Posterior cingulate gyrus (tissue), 11 donors: ENCODE measurements around the gene RAB10.

Experiments
- DNase-seq, 10 donors: peaks; one replicate each; pipeline versions ENCODE4 v3.0.0 to v3.0.0-alpha.2; 2020 to 2021; ENCODE audit warnings: mixed read lengths in 3 of 10
- intact Hi-C: fragments of 100-400 bp; cut with DNase I; formaldehyde crosslinking; loops from one replicate; pipeline ENCODE4 v1.15.1; 2023

RAB10 gene

DNA sequence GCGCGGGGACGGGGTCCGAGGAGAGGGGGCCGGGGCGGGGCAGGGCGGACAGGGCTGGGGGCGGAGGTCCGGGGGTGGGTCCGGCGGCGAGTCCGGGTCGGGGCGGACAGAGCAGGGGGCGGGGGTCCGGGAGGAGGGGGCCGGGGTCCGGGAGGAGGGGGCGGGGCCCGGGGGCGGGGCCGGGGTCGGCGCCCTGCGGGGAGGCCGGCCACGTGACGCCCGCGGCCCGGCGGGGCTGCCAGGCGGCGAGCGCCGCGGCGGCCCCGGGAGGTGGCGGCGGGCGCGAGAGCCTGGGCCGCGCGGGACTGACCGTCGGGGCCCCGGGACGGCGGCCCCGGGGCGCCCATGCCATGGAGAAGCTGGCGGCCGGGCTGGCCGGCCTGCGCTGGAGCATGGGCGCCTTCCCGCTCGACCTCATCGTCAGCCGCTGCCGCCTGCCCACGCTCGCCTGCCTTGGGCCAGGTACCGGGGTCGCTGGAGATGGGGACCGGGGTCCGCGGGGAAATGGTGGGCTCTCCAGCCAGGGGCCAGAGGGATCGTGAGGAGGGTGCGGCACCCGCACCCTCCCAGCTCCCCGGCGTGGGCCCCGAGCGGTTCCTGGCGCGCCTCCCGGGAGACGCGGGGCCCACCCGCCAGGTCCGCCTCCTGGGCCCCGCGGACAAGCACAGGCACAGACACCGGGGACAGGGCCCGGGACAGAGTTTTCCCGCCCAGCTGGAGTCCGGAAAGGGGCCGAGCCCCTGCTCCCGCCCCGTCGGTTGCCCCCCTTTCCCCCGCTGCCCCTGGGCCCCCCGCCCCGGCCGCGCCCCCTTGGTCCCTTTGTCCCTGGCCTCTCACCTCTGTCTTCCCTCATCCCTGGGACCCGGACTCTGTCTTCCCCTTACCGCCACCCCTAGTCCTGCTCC is 139.2 kb downstream of the RAB10 start, which contains the start of gene GAREM2:
Gene GAREM2 (plus strand): TSS at position 218 of the 905 bp plus-strand sequence. CDS start 133 bp downstream, at position 351.
- intact Hi-C loops: no loop called here

DNA sequence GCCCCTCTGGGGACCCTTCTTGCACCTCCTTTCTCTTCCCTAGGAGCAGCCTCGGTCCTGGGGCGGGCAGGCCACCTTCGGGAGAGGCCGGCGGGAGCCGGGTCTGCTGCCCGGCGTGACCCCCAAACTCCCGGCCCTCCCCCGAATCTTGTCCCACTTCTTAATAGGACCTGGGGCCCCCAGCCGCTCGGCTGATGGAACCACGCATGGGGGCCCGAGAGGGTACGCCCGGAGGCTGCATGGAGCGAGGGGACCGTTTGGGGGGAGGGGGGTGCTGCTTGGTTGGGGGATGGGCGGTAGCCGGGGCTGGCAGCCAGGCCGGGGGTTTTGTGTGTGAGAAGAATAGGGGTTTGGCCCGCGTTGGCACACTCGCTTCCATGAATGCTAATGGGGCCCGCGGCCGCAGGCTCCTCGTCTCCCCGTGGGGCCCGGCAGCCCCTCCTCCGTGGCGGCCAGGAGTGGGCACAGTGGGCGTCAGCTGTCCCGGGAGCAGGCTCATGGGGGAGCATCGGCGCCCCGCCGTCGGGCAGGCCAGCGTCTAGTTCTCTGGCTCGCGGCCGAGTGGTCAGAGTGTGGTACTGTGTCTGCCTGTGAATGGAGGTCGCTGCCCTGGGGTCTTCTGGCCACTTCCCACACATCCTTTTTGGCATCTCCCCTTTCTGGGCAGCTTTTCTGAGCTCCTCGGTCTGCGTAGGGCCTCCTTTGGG is 140.0 kb downstream of the RAB10 start:
- peak in 8 of 10 donors; percentile 36 to 88 (median 51) for DNase-seq
- intact Hi-C loops: no loop called here

More for the DNA sequence above, 139.2 kb downstream of the RAB10 start, which contains the start of gene GAREM2:
- DNase-seq: peak in 1 of 10 donors; percentile 78

DNA sequence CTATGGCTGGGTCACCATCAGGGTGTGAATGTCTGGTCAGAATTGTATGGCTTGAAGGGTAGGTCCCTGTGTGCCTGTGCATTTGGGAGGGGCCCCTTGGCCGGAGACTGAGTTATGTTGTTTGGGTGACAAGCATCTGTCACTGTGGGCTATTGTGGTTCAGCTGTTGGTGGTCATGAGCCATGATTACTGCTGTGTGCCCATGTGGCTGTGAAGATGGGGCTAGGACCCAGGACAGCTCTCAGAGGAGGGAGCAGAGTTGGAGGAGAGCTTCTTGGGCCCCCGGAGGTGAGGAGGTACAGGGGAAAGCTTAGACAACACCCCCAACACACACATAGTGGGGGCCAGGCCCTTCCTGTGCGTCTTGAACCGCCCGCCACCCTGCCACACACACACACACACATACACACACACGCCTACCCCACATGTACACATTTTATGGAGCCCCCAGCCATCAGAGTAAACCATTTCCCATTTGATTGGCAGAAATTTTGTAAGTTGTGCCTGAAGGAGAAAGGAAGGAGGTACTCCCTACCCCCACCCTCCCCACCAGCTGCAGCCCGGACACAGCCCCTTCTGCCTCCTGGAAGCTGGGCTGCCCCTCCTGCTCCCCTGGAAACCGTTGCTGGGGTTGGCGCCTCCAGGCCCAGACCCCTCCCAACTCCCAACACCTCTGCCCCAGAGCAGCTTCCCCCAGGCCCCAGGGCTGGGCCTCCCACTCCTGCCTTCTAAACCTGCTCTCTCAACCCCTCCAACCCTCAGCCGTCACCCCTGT is 141.0 kb downstream of the RAB10 start:
- peak in 1 of 10 donors; percentile 70 for DNase-seq
- intact Hi-C loops: no loop called here

DNA sequence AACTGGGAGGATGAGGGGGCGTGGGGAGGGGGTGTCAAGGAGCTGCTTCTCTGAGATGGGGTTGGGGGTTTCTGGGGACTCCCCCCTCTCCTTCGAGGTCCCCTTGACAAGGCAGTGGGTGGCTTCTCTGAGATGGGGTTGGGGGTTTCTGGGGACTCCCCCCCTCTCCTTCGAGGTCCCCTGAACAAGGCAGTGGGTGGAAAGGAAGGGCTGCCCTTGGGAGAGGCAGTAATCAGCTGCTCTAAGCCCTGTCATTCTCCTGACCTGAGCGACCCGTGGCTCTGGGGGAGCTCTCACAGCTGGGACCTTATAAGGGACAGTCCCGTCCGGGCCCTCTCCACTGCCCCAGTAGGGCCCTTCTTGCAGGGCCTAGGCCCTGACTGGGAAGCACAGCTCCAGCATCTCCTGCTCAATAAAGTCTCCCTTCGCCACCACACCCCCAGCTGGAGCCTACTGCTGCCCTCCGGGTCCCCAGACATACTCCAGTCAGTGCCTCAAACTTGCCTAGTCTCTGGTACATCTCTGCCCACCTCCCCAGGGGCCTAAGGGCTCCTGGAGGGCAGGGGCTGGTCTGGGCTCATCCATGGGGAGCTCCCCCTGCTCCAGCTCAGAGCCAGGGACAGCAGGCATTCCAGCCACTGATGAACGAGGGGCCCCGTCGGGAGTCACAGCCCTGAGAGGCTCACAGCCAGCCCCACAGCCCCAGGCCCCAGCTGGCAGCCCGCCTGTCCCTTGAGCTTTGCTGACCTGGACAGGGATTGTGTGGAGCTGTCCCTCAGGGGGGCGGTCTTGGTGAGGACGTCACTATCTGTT is 141.8 kb downstream of the RAB10 start:
- intact Hi-C loops: no loop called here
- peak in 1 of 10 donors; percentile 75 for DNase-seq

DNA sequence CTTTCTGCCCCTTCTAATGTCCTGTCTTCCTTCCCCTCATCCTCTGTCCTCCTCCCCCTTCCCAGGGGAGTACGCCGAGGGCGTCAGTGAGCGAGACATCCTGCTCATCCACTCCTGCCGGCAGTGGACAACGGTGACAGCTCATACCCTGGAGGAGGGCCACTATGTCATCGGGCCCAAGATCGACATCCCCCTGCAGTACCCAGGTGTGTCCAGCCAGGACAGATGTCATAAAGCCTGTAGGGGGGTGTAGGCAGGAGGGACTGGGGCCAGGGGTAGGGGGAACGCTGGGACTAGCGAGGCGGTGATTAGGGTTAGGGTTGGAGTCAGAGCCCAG is 142.4 kb downstream of the RAB10 start:
- intact Hi-C loops: no loop called here

DNA sequence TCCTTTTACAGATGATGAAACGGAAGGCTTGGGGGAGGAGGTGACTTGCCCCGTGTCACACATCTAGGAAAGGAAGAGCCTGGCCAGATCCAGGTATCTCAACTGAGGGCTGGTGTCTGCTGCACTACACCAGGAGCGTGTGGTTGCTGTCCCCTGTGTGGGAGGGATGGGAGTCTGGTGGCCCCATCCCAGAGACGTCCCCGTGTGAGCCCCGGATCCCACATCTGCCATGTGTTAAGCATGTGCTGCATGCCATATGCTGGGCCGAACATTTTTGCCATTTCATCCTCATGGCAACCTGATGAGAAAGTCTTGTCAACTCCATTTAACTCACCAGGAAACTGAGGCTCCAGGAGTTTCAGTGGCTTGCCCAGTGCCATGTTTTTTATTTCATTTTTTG is 143.2 kb downstream of the RAB10 start:
- intact Hi-C loops: no loop called here
- peak in 1 of 10 donors; percentile 64 for DNase-seq

More for the DNA sequence above, 142.4 kb downstream of the RAB10 start:
- no peak for DNase-seq

DNA sequence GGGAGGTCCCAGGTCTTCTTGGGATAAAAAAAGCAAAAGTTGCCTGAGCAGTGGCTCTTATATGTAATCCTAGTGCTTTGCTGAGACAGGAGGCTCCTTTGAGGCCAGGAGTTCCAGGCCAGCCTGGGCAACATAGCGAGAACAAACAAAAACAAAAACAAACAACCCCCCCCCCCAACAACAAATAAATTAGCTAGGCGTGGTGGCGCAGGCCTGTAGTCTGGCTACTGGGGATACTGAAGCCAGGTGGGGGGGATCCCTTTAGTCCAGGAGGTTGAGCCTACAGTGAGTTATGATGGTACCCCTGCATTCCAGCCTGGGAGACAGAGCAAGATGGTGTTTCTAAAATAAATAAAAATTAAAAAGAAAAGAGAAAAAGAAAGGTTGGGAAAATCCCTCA is 144.4 kb downstream of the RAB10 start:
- no peak for DNase-seq

DNA sequence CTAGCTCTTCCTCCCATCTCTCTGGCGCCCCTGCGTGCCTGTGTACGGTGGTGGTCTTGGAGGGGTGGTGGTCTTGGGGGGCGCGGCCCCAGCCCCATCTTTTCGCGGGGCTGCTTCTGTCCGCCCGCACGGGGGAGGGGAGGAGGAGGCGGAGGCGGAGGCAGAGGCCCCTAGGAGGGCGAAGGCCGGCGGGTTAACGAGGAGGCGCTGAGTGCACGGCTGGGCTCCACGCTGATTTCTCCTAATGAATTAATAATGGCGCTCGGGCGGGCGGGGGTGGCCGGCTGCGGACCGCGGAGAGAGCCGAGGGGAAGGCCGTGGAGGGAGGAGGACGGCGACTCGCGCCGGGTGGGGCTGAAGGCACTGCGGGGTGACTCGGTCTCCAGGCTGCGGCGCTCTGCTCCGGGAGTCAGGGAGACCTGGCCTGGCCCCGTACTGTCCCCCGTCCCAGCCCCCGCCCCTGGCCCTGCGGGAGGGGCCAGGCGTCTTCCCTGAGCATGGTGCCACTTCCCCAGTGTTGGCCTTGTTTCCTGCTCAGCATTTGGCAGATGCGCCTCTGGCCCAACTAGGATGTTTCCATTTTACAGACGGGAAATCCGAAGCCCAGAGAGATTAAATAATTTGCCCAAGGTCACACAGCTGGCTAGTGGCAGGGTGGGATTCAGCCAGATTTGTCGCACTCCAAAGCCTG is 145.0 kb downstream of the RAB10 start:
- DNase-seq: peak in 3 of 10 donors; percentile 56 to 89 (median 88)
- intact Hi-C loops: no loop called here

More for the DNA sequence above, 144.4 kb downstream of the RAB10 start:
- intact Hi-C loops: no loop called here

DNA sequence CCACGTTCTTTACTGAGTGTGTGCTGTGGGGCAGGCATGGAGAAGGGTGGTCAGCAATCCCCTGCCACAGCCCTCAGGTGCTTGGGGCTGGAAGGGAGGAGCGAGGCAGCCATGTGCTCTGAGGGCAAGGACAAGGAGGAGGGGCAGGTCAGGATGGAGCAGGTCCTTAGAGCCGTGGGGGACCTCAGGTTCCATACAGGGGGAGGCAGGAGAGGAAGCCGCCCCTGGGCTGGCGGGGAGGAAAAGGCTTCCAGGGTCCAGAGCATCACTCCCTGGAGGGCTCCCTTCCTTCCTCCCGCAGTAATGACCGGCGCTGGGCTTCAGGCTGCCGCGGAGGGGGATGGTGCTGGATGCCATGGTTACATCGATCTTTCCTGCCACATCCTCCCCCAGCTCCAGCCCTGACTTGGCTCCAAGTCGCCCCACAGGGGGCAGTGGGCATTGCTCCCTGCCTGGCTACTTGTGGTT is 145.6 kb downstream of the RAB10 start:
- peak in 4 of 10 donors; percentile 42 to 77 (median 65) for DNase-seq
- intact Hi-C loops: no loop called here

DNA sequence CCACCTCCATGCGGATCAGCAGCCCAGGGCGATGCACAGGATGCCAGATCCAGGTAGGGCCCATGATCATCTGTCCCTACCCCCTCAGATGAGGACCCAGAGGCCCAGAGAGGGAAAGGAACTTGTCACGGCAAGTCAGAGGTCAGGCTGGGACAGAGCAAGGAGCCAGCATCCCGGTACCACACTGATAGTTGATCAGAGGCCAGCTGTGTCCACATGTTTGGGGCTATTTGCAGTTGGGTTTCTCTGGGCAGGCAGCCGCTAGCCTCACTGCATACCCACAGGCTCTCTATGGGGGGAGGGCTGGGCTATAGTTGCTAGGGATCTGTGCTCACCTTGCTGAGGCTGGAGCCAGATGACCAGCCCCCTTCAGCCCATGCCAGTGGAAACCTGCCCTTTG is 148.6 kb downstream of the RAB10 start:
- no peak for DNase-seq
- intact Hi-C loops: no loop called here

DNA sequence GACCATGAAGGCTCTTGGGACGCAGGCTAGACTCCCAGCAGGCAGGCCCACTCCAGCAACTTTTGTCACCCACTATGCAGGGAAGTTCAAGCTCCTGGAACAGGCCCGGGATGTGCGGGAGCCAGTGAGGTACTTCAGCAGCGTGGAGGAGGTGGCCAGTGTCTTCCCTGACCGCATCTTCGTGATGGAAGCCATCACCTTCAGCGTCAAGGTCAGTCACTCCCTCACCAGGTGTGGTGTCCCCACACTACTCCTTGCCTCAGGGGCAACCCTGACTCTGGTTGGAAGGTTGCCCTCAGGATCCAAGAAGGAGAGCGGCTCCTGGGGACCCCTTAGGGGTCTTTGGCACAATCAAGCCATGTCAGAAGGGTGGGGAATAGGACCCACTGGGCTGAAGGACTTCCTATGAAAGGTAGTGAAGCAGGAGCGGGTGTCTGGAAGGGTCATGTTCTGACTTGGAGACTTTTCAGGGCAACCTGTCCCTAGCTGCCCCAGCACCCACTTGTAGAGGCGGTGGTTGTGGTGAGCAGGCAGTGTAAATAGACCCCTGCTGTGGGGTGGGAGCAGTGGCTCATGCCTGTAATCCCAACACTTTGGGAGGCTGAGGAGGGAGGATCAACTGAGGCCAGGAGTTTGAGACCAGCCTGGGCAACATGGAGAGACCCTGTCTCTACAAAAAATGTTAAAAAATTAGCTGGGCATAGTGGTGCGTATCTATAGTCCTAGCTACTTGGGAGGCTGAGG is 149.2 kb downstream of the RAB10 start:
- peak in 1 of 10 donors; percentile 12 for DNase-seq
- intact Hi-C loops: no loop called here

DNA sequence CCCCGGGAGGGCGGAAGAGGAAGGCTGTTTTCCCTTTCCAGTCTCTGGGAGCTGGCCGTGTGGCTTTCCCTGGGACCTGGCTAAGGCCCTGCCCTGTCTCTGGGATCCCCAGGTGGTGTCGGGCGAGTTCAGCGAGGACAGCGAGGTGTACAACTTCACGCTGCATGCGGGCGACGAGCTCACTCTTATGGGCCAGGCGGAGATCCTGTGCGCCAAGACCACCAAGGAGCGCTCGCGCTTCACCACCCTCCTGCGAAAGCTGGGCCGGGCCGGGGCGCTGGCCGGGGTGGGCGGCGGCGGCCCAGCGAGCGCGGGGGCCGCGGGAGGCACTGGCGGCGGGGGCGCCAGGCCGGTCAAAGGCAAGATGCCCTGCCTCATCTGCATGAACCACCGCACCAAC is 150.2 kb downstream of the RAB10 start:
- peak in 1 of 10 donors; percentile 79 for DNase-seq
- intact Hi-C loops: no loop called here

DNA sequence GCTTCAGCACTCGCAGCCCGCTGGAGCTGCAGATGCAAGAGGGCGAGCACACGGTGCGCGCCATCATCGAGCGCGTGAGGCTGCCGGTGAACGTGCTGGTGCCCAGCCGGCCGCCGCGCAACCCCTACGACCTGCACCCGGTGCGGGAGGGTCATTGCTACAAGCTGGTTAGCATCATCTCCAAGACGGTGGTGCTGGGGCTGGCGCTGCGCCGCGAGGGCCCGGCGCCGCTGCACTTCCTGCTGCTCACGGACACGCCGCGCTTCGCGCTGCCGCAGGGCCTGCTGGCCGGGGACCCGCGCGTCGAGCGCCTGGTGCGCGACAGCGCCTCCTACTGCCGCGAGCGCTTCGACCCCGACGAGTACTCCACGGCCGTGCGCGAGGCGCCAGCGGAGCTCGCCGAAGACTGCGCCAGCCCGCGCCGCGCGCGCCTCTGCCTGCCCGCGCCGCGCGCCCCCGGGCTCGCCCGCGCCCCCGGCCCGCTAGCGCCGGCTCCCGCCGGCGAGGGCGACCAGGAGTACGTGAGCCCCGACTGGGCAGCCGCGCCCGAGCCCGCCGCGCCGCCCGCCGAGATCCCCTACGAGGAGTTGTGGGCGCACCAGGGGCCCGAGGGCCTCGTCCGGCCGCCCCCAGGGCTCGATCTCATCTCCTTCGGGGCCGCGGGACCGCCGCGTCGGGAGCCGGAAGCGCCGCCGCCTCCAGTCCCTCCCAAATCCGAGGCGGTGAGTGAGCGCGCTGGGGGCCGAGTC is 150.8 kb downstream of the RAB10 start:
- intact Hi-C loops: no loop called here
- DNase-seq: peak in 1 of 10 donors; percentile 77

DNA sequence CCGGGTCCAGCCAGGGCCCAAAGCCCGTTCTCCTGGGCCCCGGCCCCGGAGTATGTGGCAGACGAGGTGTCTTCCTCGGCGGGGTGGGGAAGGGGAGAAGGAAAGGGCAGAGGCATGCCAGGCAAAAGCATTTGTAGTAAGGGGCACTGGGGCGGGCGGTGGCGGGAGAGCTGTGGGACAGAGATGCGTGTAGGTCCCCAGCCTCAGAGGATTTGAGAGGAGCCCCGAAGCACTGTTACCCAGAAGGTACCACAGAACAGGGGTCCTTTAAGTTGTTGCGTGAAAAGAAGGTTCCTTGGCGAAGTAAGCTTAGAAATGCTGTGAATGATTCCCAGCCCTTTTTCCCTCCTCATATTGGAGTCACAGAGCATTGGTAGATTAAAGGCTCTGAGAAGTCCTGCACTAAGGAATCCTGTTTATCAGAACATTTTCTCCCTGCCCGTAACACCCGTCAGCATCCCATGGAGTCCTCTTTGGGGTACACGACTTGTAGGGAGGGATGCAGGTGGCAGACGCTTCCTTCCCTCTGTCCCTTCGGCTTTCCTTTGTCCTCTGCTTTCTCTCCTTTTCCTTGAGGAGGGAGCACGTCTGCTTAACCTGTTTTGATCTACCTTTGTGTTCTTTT is 151.5 kb downstream of the RAB10 start:
- intact Hi-C loops: no loop called here
- no peak for DNase-seq

DNA sequence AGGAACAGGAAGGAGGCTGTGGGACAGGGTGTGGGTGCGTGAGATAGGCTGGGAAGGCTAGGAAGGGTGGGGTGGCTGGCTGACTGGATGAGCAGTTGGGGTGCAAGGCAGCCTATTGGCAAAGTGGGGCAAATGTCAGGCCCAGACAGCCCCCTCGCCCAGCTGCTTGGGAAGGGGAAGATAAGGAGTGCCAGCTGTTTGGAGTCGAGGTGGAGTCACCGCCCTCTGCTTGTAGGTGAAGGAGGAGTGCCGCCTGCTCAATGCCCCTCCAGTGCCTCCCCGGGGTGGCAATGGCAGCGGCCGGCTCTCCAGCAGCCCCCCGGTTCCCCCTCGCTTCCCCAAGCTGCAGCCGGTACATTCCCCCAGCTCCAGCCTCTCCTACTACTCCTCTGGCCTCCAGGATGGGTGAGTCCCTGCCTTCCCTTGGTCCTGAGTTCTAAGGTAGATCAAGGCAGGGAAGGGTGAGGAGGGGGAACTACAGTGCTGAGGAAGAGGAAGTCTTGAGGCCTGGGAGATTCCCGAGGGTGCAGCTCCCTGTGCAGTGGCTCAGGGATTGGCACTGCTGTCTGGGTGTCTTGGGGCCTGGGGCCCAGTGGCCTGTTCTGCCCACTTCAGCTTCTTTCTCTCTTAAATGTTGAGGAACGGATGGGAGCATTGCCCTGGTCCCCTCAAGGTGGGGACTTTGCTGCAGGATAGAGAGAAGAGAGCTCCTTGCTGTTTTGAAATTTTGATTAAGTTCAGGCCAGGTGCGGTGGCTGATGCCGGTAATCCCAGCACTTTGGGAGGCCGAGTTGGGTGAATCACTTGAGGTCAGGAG is 152.3 kb downstream of the RAB10 start:
- DNase-seq: no peak
- intact Hi-C loops: no loop called here
